OCI-LY1 (cell line): Measurements from ENCODE around the gene GEMIN4.
"Not testable (repeated sequence)": the region's sequence is repeated elsewhere in the genome, so short reads cannot be mapped to it uniquely, and the experiment has no call there.

ENCODE experiments used
- CTCF ChIP-seq: fragments of 200-600 bp; sonication (generic), shearing (Covaris generic); IDR thresholded peaks from 2 replicates; pipeline ENCODE4 v1.5.1; 2017; ENCODE audit warnings: mild to moderate bottlenecking, antibody characterized with exemption, low read length, moderate library complexity, mixed read lengths
- EZH2 ChIP-seq: fragments of 200-600 bp; sonication (generic), shearing (Covaris generic); IDR thresholded peaks from 2 replicates; pipeline ENCODE4 v1.8.0; 2017; ENCODE audit warnings: borderline replicate concordance, mixed run types, mild to moderate bottlenecking, antibody characterized with exemption, low read length, moderate library complexity, mixed read lengths

GRCh38 chr17:756010-756567 lies 4.0 kb upstream of the GEMIN4 start:
- not testable (repeated sequence) for TF ChIP-seq CTCF, EZH2
